Stimulated activated CD4-positive, alpha-beta T cell treated with anti-CD3 and anti-CD28 coated beads, Interleukin-12 subunit alpha, Interleukin-12 subunit beta, amount 100 ng/mL, for 48 hours (primary cell): Measurements from ENCODE around the gene APPL2.
A peak's percentile ranks its signal among the peaks of the same experiment; 100 is the strongest.
"Not testable (repeated sequence)": the region's sequence is repeated elsewhere in the genome, so short reads cannot be mapped to it uniquely, and the experiment has no call there.

Source experiments
- DNase-seq, 3 donors: peaks; one replicate each; pipeline ENCODE4 v3.0.0-alpha.2; 2020; ENCODE audit warnings: low read depth in 2 of 3, low spot score in 1 of 3

APPL2 gene

GRCh38 chr12:105256431-105256830, 20.5 kb upstream of the APPL2 start:
- DNase-seq: not testable (repeated sequence)

GRCh38 chr12:105256011-105256410, 20.0 kb upstream of the APPL2 start:
- DNase-seq: no peak

GRCh38 chr12:105253866-105254513, 18.0 kb upstream of the APPL2 start:
- DNase-seq: no peak

- no peak for DNase-seq
Observed at GRCh38 chr12:105252901-105253300, 16.9 kb upstream of the APPL2 start.

- DNase-seq: not testable (repeated sequence)
Observed at GRCh38 chr12:105245776-105246427, 9.9 kb upstream of the APPL2 start.

- no peak for DNase-seq
Observed at GRCh38 chr12:105245291-105245690, 9.3 kb upstream of the APPL2 start.

GRCh38 chr12:105240228-105240627, 4.3 kb upstream of the APPL2 start:
- no peak for DNase-seq

GRCh38 chr12:105239304-105239703, 3.3 kb upstream of the APPL2 start:
- DNase-seq: no peak

GRCh38 chr12:105237666-105238065, 1.7 kb upstream of the APPL2 start:
- no peak for DNase-seq

- DNase-seq: no peak
Observed at GRCh38 chr12:105235281-105235731, 668 bp downstream of the APPL2 start.

GRCh38 chr12:105234197-105234596, 1.8 kb downstream of the APPL2 start:
- DNase-seq: no peak

- no peak for DNase-seq
Observed at GRCh38 chr12:105233041-105233905, 2.7 kb downstream of the APPL2 start.

GRCh38 chr12:105231396-105231795, 4.6 kb downstream of the APPL2 start:
- DNase-seq: no peak

GRCh38 chr12:105229371-105229770, 6.6 kb downstream of the APPL2 start:
- no peak for DNase-seq

GRCh38 chr12:105228966-105229365, 7.0 kb downstream of the APPL2 start:
- DNase-seq: no peak

- DNase-seq: peak in 1 of 3 donors; percentile 24
Observed at GRCh38 chr12:105228494-105228893, 7.5 kb downstream of the APPL2 start.

GRCh38 chr12:105227879-105228278, 8.1 kb downstream of the APPL2 start:
- no peak for DNase-seq

- no peak for DNase-seq
Observed at GRCh38 chr12:105226219-105226618, 9.8 kb downstream of the APPL2 start.

- no peak for DNase-seq
Observed at GRCh38 chr12:105225505-105226015, 10.4 kb downstream of the APPL2 start.

- DNase-seq: no peak
Observed at GRCh38 chr12:105224399-105224798, 11.6 kb downstream of the APPL2 start.

- DNase-seq: no peak
Observed at GRCh38 chr12:105223884-105224283, 12.1 kb downstream of the APPL2 start.
